Measurements from ENCODE around the gene GCNT4.

Gene GCNT4

DNA sequence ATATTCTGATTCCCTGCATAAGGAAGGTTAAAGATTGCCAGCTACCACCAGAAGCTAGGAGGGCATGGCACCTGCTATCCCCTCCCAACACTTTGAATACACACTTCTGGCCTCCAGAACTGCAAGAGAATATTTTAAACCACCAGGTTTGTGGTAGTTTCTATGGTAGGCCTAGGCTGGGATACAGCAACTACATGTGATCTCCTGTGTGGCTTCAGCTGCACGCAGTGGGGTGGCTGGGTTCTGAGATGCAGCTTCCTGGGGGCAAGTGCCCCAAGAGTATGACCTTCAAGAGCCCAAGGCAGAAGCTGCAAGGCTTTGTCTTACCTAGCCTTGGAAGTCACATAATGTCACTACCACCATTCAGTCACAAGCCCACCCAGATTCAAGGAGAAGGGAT, 39.6 kb downstream of the GCNT4 start:
- no peak for DNase-seq

DNA sequence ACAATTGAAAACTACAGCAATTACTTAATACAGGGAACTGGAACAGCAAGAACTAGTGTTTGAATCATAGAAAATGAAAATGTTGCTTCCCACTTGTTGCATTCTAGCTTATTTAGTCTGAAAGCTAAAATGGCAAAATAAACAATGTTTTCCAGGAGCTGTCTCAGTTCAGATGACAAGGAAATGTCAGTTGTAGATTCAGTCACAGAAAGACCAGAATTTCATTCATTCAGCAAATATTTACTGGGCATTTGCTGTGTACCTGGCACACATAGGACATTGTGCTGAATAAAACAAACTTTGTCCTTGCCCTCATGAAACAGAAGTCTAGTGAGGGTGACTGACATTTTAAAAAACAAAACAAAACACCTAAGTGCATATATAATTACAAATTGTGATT, 41.5 kb downstream of the GCNT4 start:
- no peak for DNase-seq

DNA sequence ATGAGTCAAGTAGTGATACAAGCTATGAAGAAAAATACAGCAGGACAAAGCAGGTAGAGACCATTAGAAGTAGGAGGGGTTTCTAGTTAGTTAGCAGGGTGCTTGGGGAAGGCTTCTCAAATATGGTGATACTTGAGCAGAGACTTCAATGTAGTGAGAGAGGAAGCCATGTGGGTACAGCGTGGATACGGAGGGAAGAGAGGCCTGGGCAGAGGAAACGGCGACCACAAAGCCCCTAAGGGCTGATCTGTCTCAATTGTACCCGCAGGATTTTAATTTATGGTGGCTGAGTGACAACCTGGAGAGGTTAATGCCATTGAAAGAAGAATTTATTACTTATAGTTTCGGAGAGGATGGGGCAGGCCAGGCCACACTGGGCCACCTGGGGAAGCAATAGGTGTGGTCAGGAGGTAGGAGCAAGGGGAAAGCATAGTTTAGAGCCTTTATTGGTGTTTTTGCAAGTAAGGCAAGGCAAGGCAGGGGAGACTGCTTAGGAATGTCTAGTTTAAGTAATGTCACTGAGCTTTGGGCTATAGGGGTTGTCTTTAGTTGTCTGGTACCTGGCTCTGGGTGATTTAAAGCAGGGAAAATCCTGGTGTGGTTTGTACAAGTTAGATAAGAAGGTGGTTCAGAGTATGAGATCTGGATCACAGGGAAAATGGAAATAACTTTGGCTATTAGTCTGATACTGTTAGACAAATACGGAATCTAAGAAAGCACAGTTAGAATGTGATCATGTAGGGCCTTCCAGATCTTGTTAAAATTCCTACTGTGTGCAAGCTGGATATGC, 42.6 kb downstream of the GCNT4 start:
- DNase-seq: no peak

DNA sequence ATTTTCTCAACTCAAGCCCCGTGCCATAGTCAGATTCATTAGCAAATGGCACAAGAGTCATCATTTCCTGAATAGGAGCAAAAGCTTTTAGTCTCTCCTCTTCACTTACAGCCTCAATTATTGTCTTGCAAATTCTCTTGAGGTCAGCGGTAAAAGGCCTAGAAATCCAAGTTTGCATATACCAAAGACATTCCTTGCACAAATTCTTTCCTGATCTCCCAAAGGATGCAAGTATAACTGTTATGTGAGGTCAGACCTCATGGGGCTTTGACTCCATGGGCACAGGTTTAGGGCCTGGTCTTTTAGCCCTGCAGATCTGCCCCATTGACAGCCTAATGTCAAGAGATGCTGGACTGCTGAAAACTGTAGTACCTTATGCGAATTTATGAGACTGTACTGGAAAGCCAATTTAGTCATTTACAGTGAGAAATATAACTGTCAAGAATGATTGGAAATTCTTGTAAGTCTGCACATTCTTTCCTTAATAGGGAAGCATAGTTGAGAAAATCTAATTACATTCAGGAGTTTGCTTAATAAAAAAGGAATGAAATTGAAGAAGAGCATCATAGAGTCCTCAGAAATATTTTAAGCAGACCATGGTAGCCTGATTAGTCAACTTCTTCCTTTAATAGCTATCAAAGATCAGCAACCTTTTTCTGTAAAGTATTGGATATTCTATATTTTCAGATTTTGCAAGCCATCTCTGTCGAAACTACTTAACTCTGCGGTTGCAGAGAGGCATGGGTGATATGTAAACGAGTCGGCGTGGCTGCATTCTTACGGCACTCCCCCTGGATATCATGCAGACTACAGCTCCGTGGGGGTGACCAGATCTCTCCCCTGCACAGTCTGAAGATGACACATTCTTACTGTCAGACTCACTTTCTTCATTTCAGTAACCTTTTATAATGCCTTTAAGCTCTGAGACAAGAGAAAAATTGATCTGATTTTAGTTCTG, 45.2 kb downstream of the GCNT4 start:
- no peak for DNase-seq

DNA sequence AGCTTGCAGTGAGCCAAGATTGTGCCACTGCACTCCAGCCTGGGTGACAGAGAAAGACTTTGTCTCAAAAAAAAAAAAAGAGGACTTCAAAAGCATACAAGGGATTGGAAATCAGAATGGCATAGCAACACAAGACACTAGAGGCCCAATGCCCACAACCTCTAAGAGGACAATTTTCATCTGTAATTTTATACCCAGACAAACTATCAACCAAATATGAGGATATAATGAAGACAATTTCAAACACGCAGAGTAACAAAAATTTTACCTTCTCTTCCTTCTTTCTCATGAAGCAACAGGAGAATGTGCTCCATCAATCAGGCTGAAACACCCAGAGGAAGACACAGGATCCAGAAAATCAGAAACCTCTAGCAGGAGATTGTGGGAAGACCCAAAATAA, 46.8 kb downstream of the GCNT4 start:
- no peak for DNase-seq
